GM21423 (cell line): ENCODE measurements around the gene GIGYF2.

ENCODE experiments used
- ATAC-seq: cut with Tn5 transposase; IDR thresholded peaks from one replicate; pipeline ENCODE4 v1.9.1; 2021; ENCODE audit warnings: mild to moderate bottlenecking, moderate library complexity; ENCODE audit not compliant: unreplicated experiment

Gene GIGYF2

DNA sequence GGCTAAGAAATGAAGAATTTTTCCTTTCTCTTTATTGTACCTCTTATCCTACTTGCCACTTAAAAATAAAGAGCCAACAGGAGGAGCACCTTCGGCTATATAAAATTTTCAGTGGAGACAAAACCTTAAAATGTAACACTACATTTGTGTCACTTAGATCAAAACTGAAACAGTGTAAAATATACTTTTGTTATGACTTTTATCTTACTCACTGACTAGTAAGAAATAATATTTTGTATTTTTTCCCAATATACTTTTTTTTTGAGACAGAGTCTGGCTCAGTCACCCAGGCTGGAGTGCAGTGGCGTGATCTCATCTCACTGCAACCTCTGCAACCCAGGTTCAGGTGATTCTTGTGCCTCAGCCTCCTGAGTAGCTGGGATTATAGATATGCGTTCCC lies 50.9 kb downstream of the GIGYF2 start:
- ATAC-seq = no peak

DNA sequence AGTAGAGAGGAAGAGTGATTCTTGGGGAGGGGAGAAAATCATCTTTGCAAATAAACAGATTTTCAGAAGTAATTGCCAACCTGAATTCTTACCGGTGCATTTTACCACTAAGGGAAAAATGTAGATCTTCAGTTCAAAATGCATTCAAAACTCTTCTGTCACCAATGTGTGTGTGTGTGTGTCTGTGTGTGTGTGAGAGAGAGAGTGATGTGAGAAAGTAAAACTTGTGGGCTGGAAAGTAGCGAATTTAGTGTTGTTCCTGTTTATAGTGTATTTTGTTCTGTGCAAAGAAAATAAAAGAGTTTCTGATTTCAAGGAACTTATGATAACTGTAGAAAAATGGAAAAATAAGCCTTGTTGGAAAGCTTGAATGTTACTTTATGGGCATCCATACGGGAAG lies 52.2 kb downstream of the GIGYF2 start:
- no peak for ATAC-seq

DNA sequence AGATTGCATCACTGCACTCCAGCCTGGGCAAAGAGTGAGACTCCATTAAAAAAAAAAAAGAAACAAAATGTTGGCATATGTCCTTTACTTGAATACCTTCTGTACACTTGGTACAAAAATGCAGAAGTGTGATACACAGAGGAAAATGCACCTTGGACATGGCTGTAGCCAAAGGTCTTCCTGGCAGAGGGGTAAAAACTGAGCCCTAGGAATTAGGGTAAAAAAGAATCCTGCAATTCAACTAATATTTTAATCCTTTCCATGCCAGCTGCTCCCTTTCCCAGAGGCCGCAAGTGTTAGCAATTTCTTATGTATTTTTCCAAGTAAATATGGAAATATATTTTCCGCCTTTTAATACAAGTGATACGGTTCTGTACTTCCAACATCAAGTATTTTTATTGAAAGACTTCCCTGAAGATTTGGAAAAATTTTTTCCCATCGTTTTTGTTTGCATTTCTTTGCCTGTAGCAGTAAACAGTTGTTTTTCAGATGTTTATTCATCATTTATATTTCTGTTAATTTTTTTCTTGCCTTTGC lies 53.1 kb downstream of the GIGYF2 start:
- no peak for ATAC-seq

DNA sequence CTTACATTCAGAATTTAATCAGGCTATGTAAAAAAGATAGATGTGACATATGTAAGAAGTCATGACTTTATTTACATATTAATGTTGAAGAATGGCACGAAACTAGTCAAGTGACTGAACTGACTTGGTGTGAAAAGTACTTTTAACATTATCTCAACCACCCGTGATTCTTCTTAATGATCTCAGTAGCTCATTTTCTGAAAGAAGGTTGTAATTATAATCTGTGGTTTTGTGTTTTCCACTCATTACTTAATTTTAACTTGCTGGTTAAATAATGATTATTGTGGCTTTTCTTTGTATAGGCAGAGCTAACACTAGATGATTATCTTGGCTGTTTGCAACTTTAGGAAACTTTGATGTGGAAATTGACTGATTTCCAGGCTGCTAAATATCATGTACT lies 60.8 kb downstream of the GIGYF2 start:
- ATAC-seq = no peak

DNA sequence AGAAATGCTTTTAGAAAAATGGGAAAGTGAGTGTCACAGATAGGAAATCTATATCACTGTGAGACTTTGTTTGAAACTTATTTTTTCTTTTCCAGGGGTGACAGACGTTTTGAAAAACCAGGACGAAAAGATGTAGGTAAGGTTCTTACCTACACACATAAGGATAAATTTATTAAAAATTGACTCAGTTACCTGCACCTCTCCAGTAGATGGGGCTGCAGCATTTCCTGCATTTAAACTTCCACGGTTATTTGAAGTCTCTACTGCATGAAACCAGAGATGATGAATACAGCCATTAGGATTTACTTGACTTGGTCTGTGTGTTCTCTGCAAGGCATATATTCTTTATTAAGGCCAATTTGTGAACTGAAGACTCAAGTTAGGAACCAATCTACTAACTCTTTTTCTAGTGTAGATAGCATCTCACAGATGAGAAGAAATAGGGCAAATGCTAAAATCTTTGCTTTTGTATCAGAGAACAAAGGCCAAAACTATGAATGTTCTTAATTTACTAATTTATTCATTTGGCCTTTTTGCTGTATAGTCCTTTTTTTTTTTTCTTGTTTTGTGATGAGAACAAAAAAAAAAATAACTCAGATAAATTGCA lies 64.3 kb downstream of the GIGYF2 start:
- peak; percentile 56 for ATAC-seq

DNA sequence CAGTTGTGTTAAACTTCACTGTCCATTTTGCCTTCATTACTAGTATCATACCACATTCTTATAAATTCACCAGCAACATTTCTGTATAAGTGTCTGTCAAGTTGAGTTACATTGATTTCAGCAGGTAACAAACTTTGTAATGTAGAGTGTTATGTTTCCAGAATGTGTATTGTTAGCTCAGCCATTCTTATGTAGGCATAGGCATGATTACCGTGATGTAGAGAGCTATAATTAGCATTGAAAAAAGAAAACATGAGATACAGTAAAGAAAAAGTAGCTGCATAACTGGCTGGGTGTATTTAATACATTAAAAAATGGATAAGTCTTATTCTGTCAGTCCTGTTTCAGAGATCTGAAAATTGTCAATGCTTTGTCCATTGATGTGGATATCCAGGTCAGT lies 70.7 kb downstream of the GIGYF2 start:
- no peak for ATAC-seq

DNA sequence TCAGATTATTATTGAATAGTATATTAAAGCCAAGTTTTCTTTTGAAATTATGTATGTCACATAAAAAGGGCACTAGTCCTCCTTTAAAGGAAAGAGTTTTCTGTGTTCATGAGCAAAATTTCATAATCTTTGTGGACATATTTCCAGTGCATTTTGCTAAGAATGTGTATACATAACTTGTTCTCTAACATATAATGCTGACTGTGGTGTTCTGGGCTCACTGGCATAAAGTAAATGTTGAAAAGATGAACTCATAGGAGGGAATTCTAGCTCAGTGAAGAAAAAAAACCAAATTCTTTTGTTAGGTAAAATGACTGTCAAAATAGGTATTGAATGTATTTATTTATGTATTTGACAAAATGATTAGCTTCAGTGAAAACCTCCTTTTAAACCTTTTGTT lies 73.1 kb downstream of the GIGYF2 start:
- no peak for ATAC-seq

DNA sequence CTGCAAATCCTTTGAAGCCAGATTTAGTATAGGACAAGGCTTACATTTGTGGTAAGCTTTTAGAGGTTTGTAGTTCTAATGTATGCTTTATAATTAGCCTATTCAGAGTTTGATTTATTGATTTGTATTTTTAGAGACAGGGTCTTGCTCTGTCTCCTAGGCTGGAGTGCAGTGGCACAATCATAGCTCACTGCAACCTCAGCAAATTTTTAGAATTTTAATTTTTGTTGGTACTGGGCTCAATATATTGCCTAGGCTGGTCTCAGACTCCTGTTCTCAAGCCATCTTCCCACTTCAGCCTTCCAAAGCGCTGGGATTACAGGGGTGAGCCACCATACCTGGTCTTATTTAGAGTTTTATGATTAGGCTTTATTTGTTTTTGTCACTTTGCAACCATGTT lies 74.7 kb downstream of the GIGYF2 start:
- ATAC-seq = no peak

DNA sequence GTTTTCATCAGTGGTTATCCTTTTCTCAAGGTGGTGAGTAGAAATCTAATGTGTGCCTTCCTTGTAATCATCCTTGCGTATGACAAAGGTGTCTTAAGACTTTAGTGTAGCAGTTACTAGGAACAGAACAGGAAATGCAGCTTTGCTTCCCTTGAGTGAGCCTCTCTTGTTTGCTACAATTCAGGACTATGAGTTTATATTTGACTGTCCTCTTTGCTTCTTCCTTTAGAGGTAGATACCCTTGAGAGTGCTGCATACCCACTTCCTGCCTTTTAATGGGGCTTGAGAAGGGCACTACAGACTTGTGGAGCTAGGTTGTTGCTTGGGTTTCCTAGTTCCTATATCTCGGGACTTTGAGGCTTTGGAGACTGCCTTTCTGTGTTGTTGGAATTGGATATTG lies 75.4 kb downstream of the GIGYF2 start:
- ATAC-seq = peak; percentile 78

DNA sequence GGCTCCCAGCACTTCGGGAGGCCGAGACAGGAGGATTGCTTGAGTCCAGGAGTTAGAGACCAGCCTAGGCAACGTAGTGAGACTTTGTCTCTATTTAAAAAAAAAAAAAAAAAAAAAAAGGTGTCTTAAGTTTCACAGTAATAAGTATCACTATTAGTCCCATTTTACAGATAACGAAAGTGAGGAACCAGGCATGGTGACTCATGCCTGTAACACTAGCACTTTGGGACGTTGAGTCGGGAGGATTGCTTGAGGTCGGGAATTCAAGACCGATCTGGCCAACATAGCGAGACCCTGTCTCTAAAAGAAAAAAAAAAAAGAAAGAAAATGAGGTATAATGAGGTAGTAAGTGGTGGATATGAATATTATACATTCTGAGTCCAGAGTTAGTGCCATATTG lies 76.7 kb downstream of the GIGYF2 start:
- no peak for ATAC-seq

DNA sequence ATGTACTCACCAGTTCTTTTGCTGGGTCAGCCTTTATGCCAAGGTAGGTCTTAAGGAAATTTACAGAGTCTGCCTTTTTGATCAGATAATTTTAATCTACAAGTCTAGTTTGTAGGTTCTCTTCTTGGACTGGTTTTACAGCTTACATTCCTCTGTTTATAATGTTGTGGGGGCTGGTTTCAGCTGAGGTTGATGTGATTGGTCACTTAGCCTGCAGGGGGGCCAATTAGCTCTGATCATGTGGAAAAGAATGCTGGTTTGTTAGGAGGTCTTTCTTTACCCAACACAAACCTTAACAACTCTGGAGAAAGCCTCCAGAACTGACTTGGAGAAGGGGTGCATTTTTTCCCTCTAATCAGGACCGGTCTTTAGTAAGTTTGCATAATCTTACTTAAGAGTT lies 79.3 kb downstream of the GIGYF2 start, which contains the start of gene KCNJ13:
KCNJ13 (minus strand) TSS at position 131 of the 400 bp plus-strand sequence. CDS start 5,203 bp downstream, outside the sequence.
- ATAC-seq = no peak

DNA sequence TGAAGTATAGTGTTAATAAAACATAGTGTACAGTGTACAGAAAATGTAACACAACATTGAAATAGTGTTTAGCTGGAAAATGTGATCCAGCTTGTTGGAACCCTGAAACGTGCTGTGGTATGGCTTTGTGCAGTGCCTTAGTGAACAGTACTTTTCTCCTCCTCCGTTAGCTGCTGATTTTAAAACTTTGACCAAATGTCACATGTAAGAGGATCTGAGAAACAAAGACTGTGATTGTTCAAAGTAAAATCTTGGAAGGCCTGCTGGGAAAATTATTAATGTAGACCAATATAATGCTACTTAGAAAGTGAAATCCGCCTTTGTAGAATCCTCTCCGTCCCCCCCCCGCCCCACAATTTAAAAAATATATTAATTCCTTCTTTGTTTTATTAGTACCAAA lies 80.1 kb downstream of the GIGYF2 start:
- no peak for ATAC-seq

DNA sequence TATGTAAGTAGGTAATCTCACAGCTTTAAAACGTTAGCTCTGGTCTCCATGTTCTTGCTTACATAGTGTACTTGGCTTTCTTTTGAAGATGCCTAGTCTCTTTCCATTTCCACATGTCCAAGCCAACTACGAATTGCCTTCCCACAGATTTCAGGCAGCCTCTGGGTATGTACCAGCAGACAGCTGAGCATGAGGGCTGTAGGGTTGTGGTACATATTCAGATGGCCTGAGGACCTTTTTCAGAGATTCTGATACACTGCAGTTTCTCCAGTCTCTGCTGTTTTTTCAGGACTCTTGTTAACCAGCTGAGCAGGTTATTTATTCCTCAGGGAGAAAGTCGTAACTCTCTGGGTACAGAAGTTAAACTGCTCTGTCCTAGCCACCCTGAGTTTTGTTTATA lies 82.3 kb downstream of the GIGYF2 start:
- no peak for ATAC-seq

DNA sequence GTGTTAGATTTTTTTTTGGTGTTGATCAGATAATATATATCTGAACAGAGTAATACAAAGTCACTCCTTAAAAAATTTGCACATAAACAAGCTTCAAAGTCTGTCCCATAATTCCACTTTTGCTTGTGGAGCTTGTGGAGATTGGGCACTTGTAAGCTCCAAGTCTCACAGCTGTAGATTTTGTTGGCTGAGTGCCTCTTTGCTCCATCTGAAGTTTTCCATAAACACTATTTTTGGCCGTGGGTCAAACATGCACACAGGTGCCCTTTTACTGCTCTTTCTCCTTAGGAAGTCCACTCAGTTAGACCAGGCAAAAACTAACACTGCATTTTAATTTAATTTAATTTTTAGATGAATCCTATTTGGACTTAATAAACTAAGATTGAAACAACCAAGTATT lies 82.8 kb downstream of the GIGYF2 start:
- no peak for ATAC-seq

DNA sequence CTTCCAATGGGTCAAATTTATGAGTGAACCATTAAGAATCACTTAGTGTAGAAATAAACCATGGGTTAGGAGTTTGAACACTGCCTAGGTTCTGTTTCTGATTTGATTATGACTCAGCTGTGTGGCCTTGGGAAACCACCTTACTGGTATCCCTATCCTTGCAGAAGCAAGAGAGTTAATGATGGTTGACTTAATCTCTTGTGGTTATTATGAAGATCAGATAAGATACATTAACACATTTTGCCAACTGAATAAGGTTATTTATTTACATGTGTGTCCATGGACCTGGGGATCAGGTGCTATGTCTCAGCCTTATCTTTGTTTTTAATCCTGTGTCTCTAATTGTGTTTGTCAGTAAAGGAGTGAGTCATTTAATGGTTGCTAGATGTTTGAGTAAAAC lies 84.6 kb downstream of the GIGYF2 start:
- peak; percentile 95 for ATAC-seq

DNA sequence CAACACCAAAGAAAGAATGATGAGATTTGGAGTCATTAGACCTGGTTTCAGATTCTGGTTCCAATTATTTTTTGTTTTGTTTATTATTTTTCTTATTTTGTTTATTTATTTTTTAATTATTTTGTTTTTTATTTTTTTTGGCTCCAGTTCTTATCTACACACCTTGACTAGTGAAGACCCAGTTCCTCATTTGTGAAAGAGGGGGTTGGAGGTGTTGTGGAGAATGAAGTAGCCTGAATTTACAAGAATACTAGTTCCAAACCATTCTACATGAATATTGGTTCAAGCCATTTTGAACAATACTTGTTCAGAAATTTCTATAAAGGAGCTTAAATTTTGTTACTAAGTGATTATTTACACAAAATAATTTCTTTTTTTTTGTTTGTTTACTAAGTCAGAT lies 86.1 kb downstream of the GIGYF2 start:
- ATAC-seq = no peak

DNA sequence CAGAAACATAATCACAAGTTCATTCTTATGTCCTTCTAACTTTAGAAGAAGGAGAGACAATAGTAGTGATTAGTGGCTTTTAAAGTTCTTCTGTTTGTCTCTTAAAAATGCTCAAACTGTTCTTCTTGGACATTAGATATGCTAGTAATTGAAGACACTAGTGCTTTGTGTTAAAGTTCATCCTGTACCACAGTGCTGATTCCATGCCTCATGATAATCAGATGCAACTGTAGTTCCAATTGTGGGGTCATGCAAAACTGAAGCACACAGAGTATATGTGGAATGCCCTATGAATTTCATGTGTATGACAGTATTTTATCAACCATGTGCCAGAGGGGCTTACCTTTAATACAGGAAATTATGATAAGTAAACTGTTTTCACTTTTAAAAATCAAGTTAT lies 90.7 kb downstream of the GIGYF2 start:
- ATAC-seq = no peak

DNA sequence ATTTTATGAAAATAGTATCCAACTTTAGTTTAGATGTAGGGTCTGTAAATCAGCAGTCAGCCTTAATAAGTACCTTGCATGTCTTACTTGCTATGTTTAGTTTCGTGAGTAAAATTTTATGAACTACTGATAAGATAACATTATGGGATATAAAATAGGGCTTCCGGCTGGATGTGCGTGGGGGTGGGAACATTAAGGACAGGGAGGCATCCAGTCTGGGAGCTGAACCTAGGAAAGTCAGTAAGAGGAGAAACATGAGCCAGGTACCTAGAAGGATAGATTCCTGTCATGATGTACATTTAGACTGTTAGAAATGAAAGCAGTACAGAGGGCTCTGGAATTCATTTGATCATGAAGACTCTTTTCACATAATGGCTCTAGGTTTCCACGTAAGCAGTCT lies 92.0 kb downstream of the GIGYF2 start:
- no peak for ATAC-seq

DNA sequence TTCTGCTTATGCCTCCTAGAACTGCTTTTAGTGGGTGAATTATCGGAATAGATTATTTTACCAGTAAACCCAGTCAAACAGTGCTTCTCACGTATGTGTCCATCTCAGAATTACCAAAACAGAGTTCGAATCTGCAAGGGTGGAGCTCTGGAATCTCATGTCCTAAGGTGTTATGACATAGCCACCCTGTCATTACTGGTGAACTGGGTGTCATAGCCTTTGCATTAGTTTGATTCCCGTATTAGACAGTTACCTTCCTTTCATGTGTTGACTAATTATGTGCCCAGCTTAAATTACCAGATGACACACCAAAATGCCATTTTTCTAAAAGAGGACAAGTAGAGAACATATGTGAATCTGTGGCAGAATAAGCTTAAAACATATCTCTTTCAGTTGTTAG lies 94.4 kb downstream of the GIGYF2 start:
- ATAC-seq = no peak

DNA sequence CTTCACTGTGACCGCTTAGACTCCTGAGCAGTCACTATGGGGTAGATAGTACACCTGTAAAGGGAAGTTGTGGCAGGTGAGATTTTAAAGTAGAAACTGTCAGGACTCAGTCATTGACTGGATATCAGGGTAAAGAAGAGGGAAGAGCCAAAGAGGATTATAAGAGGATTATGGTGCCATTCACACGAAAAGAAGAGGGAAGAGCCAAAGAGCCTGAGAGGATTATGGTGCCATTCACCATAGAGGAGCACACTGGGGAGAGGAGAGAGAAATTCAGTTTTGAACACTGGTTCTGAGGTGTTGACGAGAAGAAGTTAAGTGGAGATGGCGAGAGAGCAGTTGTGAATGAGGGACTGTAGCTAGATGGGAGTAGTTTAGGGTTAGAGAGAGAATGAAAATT lies 96.1 kb downstream of the GIGYF2 start:
- ATAC-seq = no peak

DNA sequence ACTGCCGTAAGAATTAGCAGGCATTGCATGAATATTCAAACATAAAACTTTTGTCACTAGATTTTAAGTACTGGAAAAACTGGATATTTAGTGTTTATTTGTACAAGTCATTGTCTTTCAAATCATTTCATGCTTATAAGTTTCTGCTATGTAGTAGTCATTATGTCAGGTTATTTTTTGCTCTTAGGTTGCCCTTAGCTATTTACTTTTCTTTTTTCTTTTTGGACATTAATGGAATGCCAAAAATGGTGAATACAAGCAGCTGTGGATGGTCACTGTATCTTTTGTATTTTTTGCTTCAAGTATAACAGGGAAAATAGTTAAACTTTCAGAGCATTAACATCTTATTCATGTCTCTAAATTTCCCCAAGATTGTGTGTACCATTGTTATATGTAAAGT lies 97.8 kb downstream of the GIGYF2 start:
- no peak for ATAC-seq

DNA sequence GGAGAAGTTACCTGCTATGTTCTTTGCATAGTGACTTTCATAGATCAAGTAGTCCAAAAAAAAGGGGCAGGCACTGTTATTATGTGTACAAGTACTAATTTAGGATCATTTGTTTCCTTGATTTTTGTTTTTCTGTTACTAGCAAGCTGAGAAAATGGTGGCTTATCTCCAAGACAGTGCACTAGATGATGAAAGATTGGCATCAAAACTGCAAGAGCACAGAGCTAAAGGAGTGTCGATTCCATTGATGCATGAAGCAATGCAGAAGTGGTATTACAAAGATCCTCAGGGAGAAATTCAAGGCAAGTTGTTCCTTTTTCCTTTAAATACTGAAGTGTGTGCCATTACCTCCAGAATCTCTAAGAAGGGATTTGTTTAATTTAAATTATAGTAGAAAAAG lies 98.8 kb downstream of the GIGYF2 start:
- no peak for ATAC-seq

DNA sequence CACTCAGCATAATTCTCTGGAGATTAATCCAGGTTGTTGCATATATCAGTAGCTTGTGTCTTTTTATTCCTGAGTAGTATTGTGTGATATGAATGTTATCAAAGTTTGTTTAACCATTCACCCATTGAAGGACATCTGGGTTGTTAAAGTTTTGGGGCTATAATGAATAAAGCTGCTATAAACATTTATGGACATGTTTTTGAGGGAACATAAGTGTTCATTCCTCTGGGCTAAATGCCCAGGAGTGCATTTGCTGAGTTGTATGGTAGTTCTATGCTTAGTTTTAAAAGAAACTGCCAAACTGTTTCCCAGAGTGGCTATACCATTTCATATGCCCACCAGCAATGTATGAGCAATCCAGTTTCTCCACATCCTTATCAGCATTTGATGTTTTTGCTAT lies 101.1 kb downstream of the GIGYF2 start:
- ATAC-seq = no peak
